Fibroblast of villous mesenchyme (primary cell): ENCODE measurements around the gene LMOD1. TPM values are rescaled to one million over a fixed set of nuclear protein-coding genes. Genes with fewer than 3 reads are reported as not detected.
"Not testable (repeated sequence)": the region's sequence is repeated elsewhere in the genome, so short reads cannot be mapped to it uniquely, and the experiment has no call there.

Source experiments
- DNase-seq: peaks from one replicate; pipeline ENCODE4 v3.0.0-alpha.2; 2010; ENCODE audit warnings: low read depth
- H3K4me3 ChIP-seq: 2 replicates; pipeline ENCODE4 v1.5.1; 2011; ENCODE audit warnings: low read depth, mild to moderate bottlenecking, low read length
- CTCF ChIP-seq: IDR thresholded peaks from 2 replicates; pipeline ENCODE4 v1.5.1; 2012; ENCODE audit warnings: low read depth, mild to moderate bottlenecking, low read length; ENCODE audit not compliant: insufficient read depth
- total RNA-seq: library from RNA; depleted of rRNA; stranded (reverse); fragments of >200 nt; gene quantifications from 2 replicates; pipeline ENCODE4 v1.2.3, GENCODE V29; 2012

Gene LMOD1
- total RNA-seq, 1 donor = 50.1 TPM

GRCh38 chr1:201947697-201948008, 1.3 kb upstream of the LMOD1 start:
- no peak for DNase-seq
- H3K4me3 ChIP-seq = no peak overlapping the region
- TF ChIP-seq CTCF = no peak

DNA sequence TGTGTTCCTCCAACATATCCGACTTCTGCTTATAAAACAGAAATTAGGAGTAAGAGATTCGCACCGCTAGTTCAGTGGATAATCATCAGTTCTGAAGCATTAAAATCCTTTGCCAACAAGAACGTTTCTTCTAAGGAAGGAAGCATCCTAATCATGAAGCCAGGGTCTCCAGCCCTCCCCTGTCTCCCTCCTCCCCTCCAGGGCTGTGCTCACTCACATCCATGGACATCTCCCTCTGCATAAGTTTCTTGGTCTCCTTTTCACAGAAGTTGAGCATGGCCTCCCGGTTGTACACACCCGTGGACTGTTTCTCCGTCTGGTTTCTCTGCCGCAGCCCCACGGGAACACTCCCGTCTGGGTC, 505 bp downstream of the LMOD1 start:
- no peak for TF ChIP-seq CTCF
- no peak for DNase-seq
- peak overlapping the region; percentile 79 for H3K4me3 ChIP-seq

- no peak for DNase-seq
- peak overlapping the region; percentile 79 for H3K4me3 ChIP-seq
- TF ChIP-seq CTCF = peak; percentile 43
Measured at GRCh38 chr1:201945157-201945556, 1.2 kb downstream of the LMOD1 start.

GRCh38 chr1:201944639-201945038, 1.7 kb downstream of the LMOD1 start:
- peak overlapping the region; percentile 79 for H3K4me3 ChIP-seq
- DNase-seq = no peak
- no peak for TF ChIP-seq CTCF

DNA sequence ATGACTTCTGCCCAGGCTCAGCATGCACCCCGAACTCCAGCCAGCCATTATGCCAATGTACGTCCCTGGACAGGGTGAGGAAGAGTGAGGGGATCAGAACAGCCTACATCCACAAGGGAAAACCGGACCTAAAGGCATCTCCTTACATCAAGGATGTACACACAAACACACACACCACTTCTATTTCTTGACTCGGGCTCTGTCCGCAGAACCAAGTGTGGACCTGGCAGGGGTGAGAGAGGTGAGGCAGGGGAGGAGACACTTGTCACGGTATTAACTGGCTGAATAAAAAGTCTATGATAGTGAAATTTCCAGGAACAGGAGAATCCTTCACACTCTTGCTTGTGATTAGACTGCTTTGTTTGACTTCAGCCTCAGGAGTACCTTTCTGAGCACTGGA, 2.3 kb downstream of the LMOD1 start:
- peak overlapping the region; percentile 79 for H3K4me3 ChIP-seq

DNA sequence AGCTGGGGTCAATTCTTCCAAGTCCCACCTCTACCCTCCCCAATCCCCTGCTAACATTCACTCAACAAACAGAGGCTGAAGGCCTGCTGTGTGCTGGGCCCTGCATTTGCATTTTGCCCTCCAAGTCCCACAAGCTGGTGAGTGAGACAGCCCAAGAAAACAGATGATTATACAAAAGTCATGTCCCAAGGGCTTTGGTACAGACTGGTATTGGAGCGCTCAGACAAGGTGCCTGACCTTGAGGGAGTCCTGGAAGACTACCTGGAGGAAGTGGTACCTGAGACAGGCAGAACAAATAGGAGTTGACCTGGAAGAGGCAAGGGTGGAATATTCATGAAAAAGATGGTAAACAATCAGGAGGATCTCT, 4.2 kb downstream of the LMOD1 start:
- no peak for DNase-seq
- no peak overlapping the region for H3K4me3 ChIP-seq
- no peak for TF ChIP-seq CTCF

More for the DNA sequence above, 2.3 kb downstream of the LMOD1 start:
- DNase-seq = no peak
- no peak for TF ChIP-seq CTCF

- H3K4me3 ChIP-seq = no peak overlapping the region
- peak; percentile 67 for DNase-seq
- TF ChIP-seq CTCF = no peak
Measured at GRCh38 chr1:201941420-201942128, 4.8 kb downstream of the LMOD1 start.

DNA sequence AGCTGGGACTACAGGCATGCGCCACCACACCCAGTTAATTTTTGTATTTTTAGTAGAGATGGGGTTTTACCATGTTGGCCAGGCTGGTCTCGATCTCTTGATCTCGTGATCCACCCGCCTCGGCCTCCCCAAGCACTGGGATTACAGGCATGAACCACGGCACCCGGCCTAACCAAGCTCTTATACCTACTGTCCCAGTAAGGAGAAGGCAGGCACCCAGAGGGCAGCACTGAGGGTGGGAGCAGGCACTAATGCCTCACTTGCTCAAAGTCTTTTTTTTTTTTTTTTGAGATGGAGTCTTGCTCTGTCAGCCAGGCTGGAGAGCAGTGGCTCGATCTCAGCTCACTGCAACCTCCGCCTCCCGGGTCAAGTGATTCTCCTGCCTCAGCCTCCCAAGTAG, 6.0 kb downstream of the LMOD1 start:
- DNase-seq, H3K4me3 ChIP-seq: not testable (repeated sequence)
